ENCODE measurements around the gene CTDSPL. TPM values are rescaled to one million over a fixed set of nuclear protein-coding genes. Genes with fewer than 3 reads are reported as not detected.
A peak's percentile ranks its signal among the peaks of the same experiment; 100 is the strongest.
"Not testable (repeated sequence)": the region's sequence is repeated elsewhere in the genome, so short reads cannot be mapped to it uniquely, and the experiment has no call there.

The CTDSPL gene
- total RNA-seq, 1 donor from 2014 or later, result 13.1 TPM

DNA sequence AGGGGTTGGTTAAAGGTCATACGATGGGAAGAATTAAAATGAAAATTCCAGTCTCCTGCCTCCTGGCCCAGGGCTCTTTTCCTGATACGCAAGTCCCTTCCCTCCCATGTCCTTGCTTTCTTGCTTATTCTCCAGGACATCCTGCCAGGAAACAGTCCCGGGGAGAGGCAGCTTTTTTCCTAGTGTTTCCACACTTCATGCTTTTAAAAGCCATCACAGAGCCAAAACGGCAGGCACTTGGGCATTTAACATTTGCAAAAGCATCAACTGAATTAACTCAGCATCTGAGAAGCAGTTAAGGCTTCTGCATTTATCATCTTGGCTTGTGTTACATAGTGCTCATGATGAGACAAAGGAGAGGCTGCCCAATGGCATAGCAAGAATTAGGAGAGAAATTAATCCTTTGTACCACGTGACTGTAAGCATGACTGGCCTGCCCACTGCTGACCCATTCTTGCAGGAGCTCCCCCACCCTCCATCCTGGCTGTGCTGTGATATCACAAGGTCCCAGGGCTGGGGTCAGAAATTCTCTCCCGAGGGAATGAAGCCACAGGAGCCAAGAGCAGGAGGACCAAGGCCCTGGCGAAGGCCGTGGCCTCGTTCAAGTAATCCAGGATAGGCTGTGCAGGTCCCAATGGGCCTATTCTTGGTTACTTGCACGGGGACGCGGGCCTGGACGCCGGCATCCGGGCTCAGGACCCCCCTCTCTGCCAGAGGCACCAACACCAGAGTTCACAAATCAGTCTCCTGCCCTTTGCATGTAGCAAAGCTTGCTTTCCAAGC is 107.3 kb downstream of the CTDSPL start:
- DNase-seq, result no peak

DNA sequence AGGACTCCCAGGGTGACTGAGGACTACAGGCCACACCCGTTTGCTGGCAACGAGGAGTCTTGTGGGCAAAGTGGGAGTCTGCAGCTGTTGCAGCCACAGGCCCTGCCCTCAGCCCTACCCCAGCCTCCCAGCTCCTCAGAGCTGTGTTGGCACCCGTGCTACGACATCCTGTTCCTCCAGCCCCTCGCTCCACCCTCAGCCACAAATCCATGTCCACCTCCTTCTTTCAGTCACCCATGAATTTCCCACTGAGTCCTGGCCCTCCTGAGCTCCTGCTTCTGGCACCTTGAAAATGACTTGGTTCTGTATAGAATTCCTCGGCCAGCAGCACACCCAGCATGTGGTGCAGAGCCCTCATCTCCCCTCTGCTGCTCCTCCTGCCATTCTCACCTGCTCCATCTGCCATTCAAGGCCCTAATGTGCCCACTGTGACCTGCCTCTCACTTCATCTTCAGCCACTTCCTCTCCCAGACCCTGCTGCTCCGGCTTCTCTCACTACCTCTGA is 108.0 kb downstream of the CTDSPL start:
- DNase-seq, result no peak

DNA sequence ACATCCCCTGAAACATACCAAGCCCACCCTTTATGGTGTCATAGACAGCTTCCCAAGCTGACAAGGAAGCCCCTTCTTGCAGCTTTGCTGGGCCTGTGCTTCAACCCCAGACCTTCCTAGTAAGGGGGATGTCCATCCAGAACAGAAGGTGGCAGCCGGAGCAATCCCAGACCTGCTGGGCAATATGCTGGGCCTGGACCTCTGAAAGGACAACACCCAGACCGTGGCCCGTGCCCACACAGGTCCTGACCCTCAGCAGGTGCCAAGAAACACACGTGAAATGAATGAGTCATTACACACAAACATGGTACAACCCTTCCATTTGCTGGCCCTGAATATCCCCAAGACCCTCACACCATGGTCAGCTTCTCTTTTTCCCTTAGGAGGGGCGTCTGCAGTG is 109.1 kb downstream of the CTDSPL start:
- no peak for DNase-seq

DNA sequence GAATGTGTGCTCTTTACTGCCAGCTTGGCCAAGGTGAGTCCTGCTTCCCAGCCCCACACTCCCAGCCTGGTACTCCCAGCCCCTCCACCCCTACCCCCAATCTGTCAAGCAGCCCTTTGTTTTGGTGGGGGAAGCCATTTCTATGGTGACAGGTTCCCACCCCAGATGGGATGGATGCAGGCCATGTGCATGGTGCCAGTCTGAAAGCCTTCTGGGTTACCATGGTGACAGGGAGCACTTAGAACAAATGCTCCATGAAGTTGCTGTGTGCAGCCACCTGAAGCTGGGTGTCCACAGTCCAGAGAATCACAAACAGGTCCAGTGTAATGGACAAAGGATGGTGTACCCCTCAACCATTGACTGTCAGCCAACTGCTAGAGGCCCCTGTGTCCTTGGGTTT is 109.8 kb downstream of the CTDSPL start:
- no peak for DNase-seq

DNA sequence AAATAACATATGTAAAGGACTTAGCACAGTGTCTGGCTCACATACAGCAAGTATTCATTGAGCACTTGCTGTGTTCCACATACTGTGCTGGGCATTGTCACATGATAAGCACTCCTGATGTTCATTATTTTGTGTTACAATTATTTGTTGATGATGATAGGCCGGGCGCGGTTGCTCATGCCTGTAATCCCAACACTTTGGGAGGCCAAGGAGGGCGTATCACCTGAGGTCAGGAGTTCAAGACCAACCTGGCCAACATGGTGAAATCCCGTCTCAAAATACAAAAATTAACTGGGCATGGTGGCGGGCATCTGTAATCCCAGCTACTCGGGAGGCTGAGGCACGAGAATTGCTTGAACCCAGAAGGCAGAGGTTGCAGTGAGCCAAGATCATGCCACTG is 110.4 kb downstream of the CTDSPL start:
- DNase-seq, result not testable (repeated sequence)

DNA sequence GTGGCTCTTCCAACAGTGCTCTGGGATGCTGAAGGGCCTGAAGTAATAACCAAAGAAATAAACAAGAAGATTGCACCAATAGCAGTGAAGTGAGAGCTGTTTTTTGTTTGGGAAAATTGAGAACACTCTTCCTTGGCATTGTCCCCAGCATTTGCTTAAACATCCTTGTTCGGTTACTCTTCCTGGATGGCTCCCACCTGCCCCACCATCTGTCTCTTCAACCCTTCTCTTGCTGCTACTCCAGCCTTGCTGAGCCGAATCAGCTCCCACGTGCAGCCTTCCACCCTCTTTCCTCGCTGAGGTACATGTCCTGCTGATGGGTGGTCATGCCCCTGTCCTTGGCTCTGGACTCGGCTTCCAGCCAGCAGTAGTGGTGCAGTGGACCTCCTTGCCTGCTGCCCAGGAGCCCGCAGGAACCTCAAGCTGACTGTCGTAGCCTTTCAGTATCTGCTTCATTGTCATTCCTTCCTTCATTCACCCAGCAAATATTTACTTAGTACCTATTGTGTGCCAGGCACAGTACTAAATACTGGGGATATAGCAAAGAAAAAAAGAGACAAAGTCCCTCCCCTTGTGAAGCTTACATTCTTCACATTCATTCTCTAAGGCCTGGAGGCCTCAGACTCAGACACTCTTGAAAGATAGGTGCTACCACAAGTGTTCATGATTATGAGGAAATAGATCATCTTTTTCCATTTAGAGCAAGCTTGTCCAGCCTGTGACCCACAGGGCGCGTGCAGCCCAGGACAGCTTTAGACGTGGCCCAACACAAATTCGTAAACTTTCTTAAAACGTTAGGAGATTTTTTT is 111.8 kb downstream of the CTDSPL start:
- DNase-seq, result no peak

DNA sequence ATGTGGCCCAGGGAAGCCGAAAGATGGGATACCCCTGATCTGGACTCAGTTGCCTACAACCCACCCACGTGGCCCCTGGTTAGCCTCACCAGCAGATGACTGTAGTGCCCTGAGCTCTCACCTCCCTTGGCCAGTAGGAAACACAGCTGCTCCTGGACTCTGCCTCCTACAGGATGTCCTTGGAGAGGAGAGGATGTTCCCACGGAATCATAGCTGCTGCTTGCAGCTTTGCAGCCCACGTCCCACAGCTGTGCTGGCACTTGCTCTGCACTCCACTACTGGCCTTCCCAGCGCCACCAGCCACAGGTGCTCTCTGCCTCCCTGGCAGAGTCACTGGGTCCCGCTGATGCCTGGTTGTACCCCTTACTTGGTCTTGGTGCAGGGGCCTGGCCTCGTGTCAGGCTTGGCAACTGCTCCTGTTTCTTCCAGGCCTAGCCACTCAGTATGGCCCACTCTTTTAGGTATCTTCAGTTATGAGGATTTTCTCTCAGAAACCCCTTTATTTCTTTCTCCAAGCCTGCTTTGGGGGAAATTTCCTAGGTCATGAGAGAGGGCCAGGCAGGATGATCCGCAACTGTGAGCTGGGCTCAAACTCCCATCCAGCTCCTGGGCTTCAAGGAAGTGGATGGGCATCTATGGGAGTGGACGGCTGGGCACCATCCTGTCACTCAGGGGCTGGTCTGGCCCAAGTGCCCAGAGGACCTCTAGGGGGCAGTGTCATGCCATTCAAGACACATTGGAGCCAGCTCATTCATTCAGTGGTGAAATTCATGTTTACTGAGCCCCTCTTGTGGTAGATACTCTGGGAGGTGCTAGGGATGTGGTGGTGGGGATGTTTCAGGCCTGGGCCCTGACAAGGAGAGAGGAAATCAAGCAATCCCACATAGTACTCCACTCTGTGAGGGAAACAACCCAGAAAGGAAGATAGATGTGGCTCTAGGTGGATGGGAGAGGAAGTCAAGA is 112.7 kb downstream of the CTDSPL start:
- DNase-seq, result peak; percentile 38

DNA sequence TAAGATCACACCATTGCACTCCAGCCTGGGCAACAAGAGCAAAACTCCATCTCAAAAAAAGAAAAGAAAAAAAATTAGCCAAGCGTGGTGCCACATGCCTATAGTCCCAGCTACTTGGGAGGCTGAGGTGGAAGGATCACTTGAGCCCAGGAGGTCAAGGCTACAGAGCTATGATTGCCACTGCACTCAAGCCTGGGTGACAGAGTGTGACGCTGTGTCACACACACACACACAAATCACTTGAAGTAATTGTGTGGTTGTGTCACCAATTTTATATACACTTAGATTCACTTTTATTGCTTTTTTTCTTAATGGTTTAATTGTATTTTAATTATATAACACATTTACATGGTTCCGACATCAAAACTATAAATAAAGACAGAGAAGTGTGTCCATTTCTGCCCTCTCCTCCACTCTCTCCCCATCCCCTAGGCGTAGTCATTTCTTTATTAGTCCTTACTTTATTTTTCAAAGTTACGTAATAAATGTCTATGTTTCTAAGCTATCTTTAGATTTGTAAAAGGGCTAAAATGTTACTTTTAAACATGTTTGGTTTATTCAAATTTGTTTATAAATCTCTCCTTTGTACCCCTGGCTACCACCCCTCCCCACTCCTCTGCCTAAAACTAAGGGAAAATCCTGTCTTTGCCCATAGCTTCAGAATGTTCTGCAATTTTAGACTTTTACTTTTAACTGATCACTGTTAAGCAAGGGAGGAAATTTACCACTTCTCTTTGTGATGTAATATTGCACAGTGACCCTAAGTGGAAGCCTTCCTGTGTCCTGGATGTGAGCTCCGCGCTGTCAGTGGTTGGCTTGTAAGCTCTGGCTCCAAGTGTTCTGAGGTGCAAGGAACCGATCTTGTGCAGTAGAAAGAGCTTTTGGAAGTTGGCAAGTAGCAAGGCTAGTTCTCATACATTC is 118.1 kb downstream of the CTDSPL start:
- no peak for DNase-seq

DNA sequence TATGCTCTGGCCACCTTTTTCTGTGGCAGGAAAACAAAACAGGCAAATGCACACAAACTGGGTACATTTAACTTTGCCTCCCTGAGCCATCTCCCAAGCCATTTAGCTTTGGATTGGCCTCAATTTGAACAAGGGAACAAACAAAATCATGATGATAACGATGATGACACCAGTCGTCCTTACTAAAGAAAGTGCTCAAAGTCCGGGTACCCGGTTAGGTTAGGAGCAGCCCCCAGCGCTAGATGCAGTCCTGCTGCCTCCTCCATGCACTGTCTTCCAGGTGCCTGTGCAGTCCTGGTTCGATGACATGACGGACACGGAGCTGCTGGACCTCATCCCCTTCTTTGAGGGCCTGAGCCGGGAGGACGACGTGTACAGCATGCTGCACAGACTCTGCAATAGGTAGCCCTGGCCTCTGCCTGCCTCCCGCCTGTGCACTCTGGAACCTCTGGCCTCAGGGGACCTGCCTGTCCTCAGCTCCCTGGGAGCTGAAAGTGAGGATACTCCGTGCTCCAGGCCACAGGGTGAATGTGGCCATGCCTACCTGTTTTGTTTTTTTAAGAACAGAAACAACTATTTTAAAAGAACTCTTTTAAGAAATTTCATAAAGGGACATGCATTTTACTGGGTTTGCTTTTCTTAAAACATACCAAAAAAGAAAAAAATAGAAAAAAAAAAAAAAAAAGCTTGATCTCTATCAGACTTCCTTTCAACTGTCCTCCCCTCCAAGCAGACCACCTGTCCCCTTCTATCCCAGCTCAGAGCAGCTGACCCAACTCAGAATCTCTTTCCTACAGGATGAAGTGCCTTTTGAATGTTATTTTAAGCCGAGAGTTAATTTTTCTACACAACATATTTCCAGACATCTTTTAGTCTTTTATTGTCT is 119.0 kb downstream of the CTDSPL start:
- DNase-seq, result no peak

DNA sequence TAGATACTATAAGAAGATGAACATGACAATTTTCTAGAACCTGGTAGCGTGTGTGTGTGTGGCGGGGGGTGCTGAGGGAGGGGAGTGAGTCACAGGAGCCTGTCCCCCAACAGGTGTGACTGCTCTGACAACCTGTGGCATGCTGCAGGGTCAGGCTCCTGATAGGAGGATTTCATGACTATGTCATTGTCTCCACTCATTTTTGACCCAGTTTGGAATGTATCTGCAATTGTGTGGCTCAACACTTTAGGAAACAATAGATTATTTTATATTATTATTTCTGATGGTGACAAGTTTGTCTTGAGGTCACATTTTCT is 119.6 kb downstream of the CTDSPL start:
- DNase-seq, result no peak

DNA sequence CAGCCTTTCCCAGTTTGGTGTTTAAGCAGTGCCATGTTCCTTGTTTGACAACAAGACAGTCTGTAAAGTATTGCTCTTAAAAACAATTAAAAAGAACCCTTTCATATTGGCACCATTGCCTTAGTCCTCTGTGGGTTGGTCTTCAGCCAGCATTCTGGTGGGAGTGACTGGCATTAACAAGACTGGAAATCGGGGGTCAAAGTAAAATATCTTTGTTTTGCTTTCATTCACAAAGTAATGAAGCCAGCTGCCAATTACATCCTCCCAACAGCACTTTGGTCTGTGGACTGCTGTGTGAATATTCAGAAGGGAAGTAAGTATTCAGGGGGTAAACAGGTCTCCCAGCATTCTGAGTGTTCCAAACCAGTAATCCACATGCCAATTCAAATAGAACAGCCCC is 120.7 kb downstream of the CTDSPL start:
- DNase-seq, result no peak

DNA sequence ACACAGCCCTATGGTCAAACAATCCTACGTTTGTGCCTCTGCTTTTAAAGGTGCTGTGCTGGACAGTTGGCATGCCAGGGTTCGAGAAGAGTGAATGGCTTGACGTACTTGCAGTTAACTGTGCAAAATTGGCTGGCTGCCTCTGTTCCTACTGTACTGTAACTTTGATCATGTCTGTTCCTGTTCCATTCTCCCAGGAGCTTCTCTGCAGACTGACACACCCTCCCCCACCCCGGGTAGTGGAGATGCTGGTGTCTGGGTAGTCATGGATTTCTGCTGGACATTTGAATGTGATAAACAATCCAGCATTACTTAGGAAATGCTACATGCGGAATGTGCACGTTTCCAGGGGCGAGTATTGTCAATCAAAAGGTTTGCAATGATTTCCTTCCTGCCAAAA is 122.4 kb downstream of the CTDSPL start:
- DNase-seq, result no peak

DNA sequence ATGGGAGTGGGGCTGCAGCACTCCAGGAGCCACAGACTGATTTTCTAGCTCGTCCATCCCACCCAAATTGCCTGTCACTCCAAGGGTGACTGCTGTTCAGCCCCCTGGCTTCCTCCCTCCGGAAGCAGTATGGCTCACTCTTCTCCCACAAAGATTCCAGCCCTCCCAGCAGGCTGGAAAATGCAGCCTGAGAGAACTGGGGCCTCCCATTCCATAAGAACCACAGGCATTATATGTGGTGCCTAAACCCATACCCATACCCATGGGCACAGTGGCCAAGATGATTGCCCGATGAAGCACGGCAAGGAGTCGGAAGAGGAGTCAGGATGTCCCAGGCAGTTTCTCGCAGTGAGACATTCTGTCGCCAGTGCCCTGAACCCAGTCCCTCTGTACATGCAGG is 122.9 kb downstream of the CTDSPL start:
- DNase-seq, result no peak

DNA sequence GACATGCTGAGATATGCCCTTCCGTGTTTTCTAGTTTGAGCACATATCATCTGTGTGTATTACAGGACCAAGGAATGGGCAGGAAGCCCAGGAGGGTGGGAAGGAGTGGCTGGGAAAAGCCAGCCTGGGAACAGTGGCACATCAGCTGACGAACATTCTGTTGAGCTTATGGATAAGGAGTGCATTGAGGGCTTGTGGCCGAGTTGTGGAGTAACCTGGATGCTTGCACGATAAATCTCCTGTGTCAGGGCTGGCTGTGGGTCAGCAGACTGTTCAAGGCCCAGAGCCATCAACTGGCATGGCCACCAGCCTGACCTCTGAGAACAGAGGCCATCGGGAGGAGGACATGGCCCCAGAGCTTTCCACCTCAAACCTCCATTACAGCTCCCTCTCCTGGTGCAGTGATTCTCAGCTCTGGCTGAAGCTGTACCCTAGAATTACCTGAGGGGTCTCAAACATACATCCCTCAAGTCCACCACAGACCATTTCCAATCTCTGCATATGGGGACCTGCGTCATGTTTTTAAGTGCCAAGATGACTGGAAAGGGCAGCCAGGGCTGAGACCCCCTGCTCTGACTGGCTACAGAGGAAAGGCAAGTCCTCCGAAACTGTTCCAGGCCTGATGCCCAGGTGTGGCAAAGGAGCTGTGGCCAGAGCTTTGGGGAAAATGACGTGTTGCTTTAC is 124.1 kb downstream of the CTDSPL start:
- peak; percentile 38 for DNase-seq

DNA sequence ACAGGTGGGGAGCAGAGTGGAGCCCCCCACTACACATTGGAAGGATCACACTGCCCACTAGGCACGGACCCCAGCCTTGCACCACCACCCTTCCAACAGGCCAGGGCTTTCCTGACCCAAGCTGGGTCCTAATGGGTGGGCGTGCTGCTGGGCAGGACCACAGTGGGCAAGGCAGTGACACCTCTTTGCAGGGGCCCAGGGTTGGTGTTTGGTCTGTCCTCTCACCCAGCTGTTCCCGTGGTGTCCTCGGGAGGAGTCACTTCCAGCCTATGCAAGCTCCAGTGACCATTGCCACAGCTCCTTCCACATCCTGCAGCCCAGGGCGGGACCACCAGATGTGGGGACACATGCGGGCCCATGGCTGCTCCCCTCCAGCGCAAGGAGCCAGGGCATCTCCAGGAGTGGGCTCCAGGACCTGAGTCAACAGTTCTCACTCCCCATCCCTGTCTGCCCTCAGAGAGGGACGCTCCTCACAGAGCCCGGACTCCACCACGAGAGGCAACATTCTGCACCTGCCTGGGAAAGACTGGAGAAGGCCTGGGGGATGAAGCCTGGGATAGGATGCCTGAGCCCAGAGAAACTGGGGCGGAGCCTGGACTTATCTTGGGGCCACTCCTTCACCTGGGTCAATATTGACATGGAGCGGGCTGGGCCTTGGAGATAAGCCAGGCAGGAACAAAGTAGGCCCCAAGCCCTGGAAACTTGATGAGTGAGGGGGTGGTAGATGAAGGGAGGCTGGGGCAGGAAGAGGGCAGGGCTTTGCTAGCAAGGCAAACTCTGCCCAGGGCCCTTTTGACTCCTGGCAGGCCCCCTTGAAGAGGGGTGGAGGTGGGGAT is 125.0 kb downstream of the CTDSPL start:
- DNase-seq, result no peak

DNA sequence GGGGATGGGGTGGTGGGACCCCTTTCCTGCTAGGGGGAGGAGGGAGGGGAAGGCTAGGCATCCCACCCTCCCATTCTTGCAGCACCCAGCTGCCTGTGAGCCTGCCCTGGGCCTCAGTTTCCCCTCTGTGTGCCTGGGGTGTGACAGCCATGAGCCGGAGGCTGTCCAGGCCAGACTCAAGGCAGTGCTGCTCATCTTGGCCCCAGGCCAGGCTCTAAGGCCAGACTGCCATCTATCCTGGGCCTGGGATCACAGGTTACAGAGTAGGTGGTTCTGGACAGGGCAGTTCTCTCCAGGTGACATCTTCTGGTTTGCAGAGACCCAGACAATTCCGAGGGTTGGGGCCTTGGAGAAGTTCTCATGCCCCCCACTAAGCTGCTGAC is 125.6 kb downstream of the CTDSPL start:
- no peak for DNase-seq

DNA sequence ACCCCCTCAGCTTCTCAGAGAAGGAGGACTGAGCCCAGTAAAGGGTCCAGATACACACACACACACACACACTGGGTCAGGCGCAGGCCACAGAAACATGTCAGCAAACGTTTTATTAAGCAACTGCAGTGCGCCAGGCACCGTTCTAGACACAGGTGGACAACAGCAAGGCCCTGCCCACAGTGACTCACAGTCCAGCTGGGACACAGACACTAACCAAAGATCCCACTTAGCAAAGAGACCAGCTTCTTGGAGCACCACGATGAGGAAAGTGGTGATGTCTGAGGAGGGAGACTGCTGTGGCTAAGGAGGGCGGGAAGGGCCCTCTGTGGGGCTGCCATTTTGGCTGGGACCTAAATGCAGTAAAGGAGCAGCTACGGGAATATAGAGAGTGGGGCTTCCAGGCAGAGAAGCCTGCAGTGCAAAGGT is 126.1 kb downstream of the CTDSPL start:
- DNase-seq, result no peak

DNA sequence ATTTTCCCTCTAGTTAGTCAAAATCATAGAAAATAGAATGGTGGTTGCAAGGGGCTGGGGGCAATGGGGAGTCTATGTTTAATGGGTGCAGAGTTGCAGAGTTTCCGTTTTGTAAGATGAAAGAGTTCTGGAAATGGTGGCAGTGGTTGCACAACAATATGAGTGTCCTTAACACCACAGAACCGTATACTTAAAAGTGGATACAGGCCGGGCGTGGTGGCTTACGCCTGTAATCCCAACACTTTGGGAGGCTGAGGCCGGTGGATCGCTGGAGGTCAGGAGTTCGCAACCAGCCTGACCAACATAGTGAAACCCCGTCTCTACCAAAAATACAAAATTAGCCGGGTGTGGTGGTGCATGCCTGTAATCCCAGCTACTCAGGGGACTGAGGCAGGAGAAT is 126.7 kb downstream of the CTDSPL start:
- DNase-seq, result not testable (repeated sequence)
